HG02678 (cell line): ENCODE data around the gene TMEM88.
"Not testable (repeated sequence)": the region's sequence is repeated elsewhere in the genome, so short reads cannot be mapped to it uniquely, and the experiment has no call there.

Source experiments
- ATAC-seq: cut with Tn5 transposase; IDR thresholded peaks from one replicate; pipeline ENCODE4 v1.9.1; 2021; ENCODE audit warnings: mild to moderate bottlenecking, moderate library complexity; ENCODE audit not compliant: unreplicated experiment

TMEM88 gene, protein sequence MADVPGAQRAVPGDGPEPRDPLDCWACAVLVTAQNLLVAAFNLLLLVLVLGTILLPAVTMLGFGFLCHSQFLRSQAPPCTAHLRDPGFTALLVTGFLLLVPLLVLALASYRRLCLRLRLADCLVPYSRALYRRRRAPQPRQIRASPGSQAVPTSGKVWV

GRCh38 chr17:7854851-7855659, at the start of gene TMEM88:
Gene TMEM88, plus strand, starts transcription at chr17:7855066. Its CDS starts 9 bp downstream, at chr17:7855075.
- no peak for ATAC-seq

- ATAC-seq = no peak
Measured at GRCh38 chr17:7806587-7806986, 48.3 kb upstream of the TMEM88 start.

- ATAC-seq = no peak
Measured at GRCh38 chr17:7807206-7807605, 47.7 kb upstream of the TMEM88 start.

GRCh38 chr17:7809086-7809790, 45.6 kb upstream of the TMEM88 start:
- ATAC-seq = no peak

DNA sequence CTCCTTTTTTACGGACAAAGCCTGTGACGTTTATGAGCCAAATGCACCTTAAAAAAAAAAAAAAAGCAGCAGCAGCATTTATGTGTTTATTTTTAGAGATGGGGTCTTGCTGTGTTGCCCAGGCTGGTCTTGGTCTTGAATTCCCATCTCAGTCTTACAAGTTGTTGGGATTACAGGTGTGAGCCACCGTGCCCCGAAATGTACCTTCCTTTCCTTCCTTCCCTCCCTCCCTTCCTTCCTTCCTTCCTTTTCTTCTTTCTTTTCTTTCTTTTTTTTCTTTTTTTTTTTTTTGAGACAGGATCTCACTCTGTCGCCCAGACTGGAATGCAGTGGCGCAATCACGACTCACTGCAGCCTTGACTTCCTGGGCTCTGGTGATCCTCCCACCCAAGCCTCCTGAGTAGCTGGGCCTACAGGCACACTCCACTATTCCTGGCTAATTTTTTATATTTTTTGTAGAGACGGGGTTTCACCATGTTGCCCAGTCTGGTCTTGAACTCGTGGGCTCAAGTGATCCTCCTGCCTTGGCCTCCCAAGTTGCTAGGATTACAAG, 45.0 kb upstream of the TMEM88 start:
- not testable (repeated sequence) for ATAC-seq

DNA sequence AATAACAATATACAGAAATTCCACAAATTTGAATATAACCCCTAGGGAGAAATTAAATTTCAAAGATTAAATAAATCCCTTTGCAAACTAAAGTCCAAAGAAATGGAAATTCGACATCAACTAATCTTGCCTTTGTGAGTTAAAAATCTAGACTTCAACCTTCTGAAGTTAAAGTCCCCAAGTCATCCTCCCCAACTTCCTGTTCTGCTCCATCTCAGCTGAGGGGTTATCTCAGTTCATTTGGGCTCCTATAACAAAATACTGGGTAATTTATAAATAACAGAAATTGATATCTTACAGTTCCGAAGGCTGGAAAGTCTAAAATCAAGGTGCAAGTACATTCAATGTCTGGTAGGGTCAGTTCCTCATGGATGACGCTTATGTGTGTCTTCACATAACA, 43.6 kb upstream of the TMEM88 start:
- no peak for ATAC-seq

DNA sequence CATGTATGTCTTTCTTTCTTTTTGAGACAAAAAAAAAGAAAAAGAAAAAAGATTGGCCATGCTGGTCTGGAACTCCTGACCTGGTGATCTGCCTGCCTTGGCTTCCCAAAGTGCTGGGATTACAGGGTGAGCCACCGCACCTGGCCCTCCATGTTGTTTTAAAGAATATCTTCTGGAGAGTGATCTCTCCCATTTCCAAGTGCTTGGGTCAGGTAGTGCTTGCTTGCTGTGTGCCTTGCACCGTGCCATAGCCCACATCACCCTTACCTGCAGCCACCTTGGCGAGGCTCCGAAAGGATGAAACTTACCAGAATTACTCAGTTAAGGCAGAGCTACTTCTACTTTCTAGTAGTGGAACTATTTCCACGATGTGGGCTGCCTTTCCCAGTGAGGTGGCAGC, 39.9 kb upstream of the TMEM88 start:
- no peak for ATAC-seq

DNA sequence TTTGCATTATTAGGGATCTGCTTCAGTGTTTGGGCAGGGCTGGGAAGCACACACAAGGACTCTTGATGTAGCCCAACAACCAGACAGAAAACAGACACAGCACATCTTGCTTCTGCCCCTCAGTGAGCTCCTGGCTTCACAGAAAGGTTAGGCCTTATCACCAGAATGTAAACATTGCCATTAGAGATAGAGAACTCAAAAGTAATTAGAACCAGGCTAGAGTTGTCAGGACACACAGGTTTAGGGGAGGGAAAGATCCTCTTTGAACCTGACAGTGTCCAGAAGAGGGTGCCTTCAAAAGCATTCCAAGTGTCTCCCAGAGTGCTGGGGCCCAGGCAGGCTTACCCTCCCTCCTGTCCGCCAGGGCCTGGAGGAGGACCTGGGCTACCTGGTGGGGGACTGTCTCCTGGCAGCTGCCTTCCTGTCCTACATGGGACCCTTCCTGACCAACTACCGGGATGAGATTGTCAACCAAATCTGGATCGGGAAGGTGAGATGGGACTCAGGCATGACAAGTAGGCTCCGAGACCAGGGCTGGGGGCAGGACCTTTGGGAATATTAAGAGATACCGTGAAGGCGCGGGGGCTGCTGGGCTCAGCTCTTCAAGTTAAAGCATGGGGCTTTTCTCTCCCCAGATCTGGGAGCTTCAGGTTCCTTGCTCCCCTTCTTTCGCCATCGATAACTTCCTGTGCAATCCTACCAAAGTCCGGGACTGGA, 37.8 kb upstream of the TMEM88 start:
- ATAC-seq = no peak

GRCh38 chr17:7817643-7817964, 37.3 kb upstream of the TMEM88 start:
- ATAC-seq = no peak

GRCh38 chr17:7818026-7818425, 36.8 kb upstream of the TMEM88 start:
- ATAC-seq = no peak

DNA sequence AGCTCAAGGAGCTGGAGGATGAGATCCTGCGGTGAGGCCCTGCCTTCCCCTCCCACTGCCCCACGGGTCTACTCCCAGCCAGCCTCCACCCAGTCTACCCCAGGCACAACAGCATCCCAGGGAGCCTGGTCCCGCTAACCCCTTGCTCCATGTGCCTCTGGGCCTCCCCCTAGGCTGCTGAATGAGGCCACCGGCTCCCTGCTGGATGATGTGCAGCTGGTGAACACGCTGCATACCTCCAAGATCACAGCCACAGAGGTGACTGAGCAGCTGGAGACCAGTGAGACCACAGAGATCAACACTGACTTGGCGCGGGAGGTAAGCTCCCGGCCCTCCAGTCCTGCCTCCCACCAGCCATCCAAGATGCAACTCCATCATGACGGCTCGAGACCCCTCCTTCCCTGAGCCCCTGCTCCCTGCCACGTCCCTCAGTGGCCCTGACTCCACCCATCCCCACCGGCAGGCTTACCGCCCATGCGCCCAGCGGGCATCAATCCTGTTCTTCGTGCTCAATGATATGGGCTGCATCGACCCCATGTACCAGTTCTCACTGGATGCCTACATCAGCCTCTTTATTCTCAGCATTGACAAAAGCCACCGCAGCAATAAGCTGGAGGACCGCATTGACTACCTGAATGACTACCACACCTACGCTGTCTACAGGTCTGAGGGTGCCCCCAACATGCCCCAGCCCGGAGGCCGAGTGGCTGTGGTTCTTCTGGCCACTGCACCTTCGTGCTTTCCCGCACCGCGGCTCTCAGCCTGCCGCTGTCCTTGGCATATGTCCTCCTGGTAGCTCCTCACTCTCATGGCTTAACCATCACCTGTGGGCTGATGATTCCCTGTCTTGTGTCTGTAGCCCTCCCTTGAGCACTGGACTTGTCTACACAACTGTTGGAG, 35.9 kb upstream of the TMEM88 start:
- ATAC-seq = no peak

DNA sequence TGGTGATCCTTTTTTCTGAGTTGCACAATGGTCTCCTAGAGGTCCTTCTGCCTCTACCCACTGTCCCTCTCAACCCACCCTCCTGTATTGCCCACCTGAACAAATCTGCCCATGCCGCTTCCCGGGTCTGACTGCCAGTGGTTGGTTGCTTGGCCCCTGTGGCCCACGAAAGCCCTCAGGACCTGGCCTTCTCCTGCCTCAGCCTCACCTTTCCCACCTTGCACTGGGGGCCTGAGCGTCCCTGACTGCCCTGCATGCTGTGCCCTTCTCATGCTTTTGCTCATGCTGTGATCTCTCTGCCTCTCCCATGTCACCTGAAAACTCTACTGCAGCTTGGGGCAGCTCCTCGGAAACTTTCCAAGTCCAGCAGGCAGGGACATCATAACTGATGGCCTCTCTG, 34.6 kb upstream of the TMEM88 start:
- ATAC-seq = no peak

DNA sequence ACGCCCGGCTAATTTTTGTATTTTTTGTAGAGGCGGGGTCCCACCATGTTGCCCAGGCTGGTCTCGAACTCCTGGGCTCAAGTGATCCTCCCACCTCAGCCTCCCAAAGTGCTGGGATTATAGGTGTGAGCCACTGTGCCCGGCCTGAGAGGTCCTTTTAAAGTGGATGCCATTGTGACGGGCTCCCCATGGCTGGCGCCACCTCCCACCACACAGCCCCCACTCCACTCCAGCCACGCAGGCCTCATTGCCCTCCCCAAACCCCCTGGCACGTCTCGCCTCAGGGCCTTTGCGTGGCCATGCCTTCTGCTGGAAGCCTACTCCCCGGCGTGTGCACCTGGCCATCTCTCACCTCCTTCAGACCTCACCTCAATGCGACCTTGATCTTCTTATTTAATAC, 32.7 kb upstream of the TMEM88 start:
- no peak for ATAC-seq

GRCh38 chr17:7823581-7824001, 31.3 kb upstream of the TMEM88 start:
- ATAC-seq = no peak

- ATAC-seq = no peak
Measured at GRCh38 chr17:7824021-7824924, 30.6 kb upstream of the TMEM88 start.

- ATAC-seq = no peak
Measured at GRCh38 chr17:7825206-7825990, 29.5 kb upstream of the TMEM88 start.

GRCh38 chr17:7830616-7831015, 24.2 kb upstream of the TMEM88 start:
- ATAC-seq = no peak

- ATAC-seq = no peak
Measured at GRCh38 chr17:7831233-7831632, 23.6 kb upstream of the TMEM88 start.
